Esophagus squamous epithelium (tissue), 4 donors: ENCODE measurements around the gene RCAN1.

ENCODE experiments used
- CTCF ChIP-seq, 6 experiments: fragments of 450-650 bp in 4 of 6; fragments of 200-600 bp in 2 of 6; sonication (generic) in 2 of 6; IDR thresholded peaks; one replicate each; pipeline ENCODE4 v1.5.1; 2016 to 2019; ENCODE audit warnings: antibody characterized with exemption in 6 of 6, mild to moderate bottlenecking in 4 of 6, moderate library complexity in 4 of 6
- POLR2A ChIP-seq, 4 donors: fragments of 450-650 bp; IDR thresholded peaks; one replicate each; pipeline ENCODE4 v1.6.1; 2017; ENCODE audit warnings: antibody characterized with exemption in 4 of 4, mild to moderate bottlenecking in 4 of 4, moderate library complexity in 3 of 4

- TF ChIP-seq CTCF (IDR thresholded peaks at IDR 0.05) (no peak), POLR2A (IDR thresholded peaks at IDR 0.05) (no peak)
Observed at GRCh38 chr21:34498623-34499022, 116.3 kb downstream of the RCAN1 start.
